GM21367 (cell line): Measurements from ENCODE around the gene URI1.
"Not testable (repeated sequence)": the region's sequence is repeated elsewhere in the genome, so short reads cannot be mapped to it uniquely, and the experiment has no call there.

Experiments used
- ATAC-seq: cut with Tn5 transposase; IDR thresholded peaks from one replicate; pipeline ENCODE4 v1.9.1; 2021; ENCODE audit not compliant: unreplicated experiment

URI1 gene

GRCh38 chr19:29941828-29942403, at the start of gene URI1:
TSS of gene URI1 (plus strand) at chr19:29942239. CDS start at chr19:29942548, 309 bp downstream.
- peak; percentile 83 for ATAC-seq

GRCh38 chr19:29893606-29894284, 48.3 kb upstream of the URI1 start:
- no peak for ATAC-seq

GRCh38 chr19:29896802-29897201, 45.2 kb upstream of the URI1 start:
- no peak for ATAC-seq

GRCh38 chr19:29897466-29897865, 44.6 kb upstream of the URI1 start:
- no peak for ATAC-seq

GRCh38 chr19:29904017-29904416, 38.0 kb upstream of the URI1 start:
- ATAC-seq: no peak

- no peak for ATAC-seq
Observed at GRCh38 chr19:29908963-29909944, 32.8 kb upstream of the URI1 start.

- ATAC-seq: no peak
Observed at GRCh38 chr19:29914933-29915332, 27.1 kb upstream of the URI1 start.

- ATAC-seq: not testable (repeated sequence)
Observed at GRCh38 chr19:29915832-29916231, 26.2 kb upstream of the URI1 start.

GRCh38 chr19:29917911-29918310, 24.1 kb upstream of the URI1 start:
- ATAC-seq: no peak

- no peak for ATAC-seq
Observed at GRCh38 chr19:29918891-29919290, 23.1 kb upstream of the URI1 start.

GRCh38 chr19:29922972-29923371, 19.1 kb upstream of the URI1 start:
- no peak for ATAC-seq

- no peak for ATAC-seq
Observed at GRCh38 chr19:29923653-29924052, 18.4 kb upstream of the URI1 start.

- ATAC-seq: no peak
Observed at GRCh38 chr19:29926031-29926430, 16.0 kb upstream of the URI1 start.

- ATAC-seq: no peak
Observed at GRCh38 chr19:29926801-29927200, 15.2 kb upstream of the URI1 start.

GRCh38 chr19:29927944-29928625, 14.0 kb upstream of the URI1 start:
- no peak for ATAC-seq

- peak; percentile 74 for ATAC-seq
Observed at GRCh38 chr19:29928831-29929230, 13.2 kb upstream of the URI1 start.

GRCh38 chr19:29934257-29934656, 7.8 kb upstream of the URI1 start:
- ATAC-seq: no peak

- ATAC-seq: no peak
Observed at GRCh38 chr19:29934781-29935180, 7.3 kb upstream of the URI1 start.

GRCh38 chr19:29936409-29936808, 5.6 kb upstream of the URI1 start:
- ATAC-seq: no peak

GRCh38 chr19:29939628-29940027, 2.4 kb upstream of the URI1 start:
- no peak for ATAC-seq

- no peak for ATAC-seq
Observed at GRCh38 chr19:29940971-29941585, 961 bp upstream of the URI1 start.
